ENCODE measurements around the gene TES.
"Not testable (repeated sequence)": the region's sequence is repeated elsewhere in the genome, so short reads cannot be mapped to it uniquely, and the experiment has no call there.

TES gene

GRCh38 chr7:116239020-116239419 is 28.7 kb downstream of the TES start:
- H3K4me3 ChIP-seq (ENCODE audit: low read depth, low read length), result no peak overlapping the region
- TF ChIP-seq CTCF (IDR thresholded peaks at IDR 0.05; ENCODE audit: insufficient read depth, low read depth, low read length, missing control alignments), result no peak
- no peak for DNase-seq (ENCODE audit: low read depth)

GRCh38 chr7:116239434-116239833 is 29.1 kb downstream of the TES start:
- H3K4me3 ChIP-seq (ENCODE audit: low read depth, low read length), result no peak overlapping the region
- no peak for TF ChIP-seq CTCF (IDR thresholded peaks at IDR 0.05; ENCODE audit: insufficient read depth, low read depth, low read length, missing control alignments)
- no peak for DNase-seq (ENCODE audit: low read depth)

GRCh38 chr7:116240024-116240668 is 29.8 kb downstream of the TES start:
- no peak for DNase-seq (ENCODE audit: low read depth)
- no peak overlapping the region for H3K4me3 ChIP-seq (ENCODE audit: low read depth, low read length)
- no peak for TF ChIP-seq CTCF (IDR thresholded peaks at IDR 0.05; ENCODE audit: insufficient read depth, low read depth, low read length, missing control alignments)

- DNase-seq (ENCODE audit: low read depth), result no peak
- no peak overlapping the region for H3K4me3 ChIP-seq (ENCODE audit: low read depth, low read length)
- TF ChIP-seq CTCF (IDR thresholded peaks at IDR 0.05; ENCODE audit: insufficient read depth, low read depth, low read length, missing control alignments), result no peak
Measured at GRCh38 chr7:116241291-116241690, 31.0 kb downstream of the TES start.

- no peak for DNase-seq (ENCODE audit: low read depth)
- no peak overlapping the region for H3K4me3 ChIP-seq (ENCODE audit: low read depth, low read length)
- no peak for TF ChIP-seq CTCF (IDR thresholded peaks at IDR 0.05; ENCODE audit: insufficient read depth, low read depth, low read length, missing control alignments)
Measured at GRCh38 chr7:116242178-116242577, 31.8 kb downstream of the TES start.

GRCh38 chr7:116242759-116243158 is 32.4 kb downstream of the TES start:
- no peak overlapping the region for H3K4me3 ChIP-seq (ENCODE audit: low read depth, low read length)
- DNase-seq (ENCODE audit: low read depth), result no peak
- TF ChIP-seq CTCF (IDR thresholded peaks at IDR 0.05; ENCODE audit: insufficient read depth, low read depth, low read length, missing control alignments), result no peak

- H3K4me3 ChIP-seq (ENCODE audit: low read depth, low read length); DNase-seq (ENCODE audit: low read depth): not testable (repeated sequence)
Measured at GRCh38 chr7:116244803-116245202, 34.5 kb downstream of the TES start.

All from GM12865 (cell line).